Adrenal gland (tissue), 5 donors: ENCODE results near the gene FGF6.

Experiments used
- POLR2A ChIP-seq, 2 donors: fragments of 450-650 bp; IDR thresholded peaks; one replicate each; pipeline ENCODE4 v1.6.1; 2017; ENCODE audit warnings: antibody characterized with exemption in 2 of 2, mild to moderate bottlenecking in 2 of 2, moderate library complexity in 1 of 2
- TF ChIP-seq, protein P1 (sequence below), 6 experiments: fragments of 450-650 bp in 4 of 6; fragments of 200-600 bp in 2 of 6; sonication (generic) in 1 of 6; IDR thresholded peaks; 1 replicate in 5 of 6; 2 replicates in 1 of 6; pipeline versions ENCODE4 v1.5.1 to v1.8.0; 2016 to 2021; ENCODE audit warnings: antibody characterized with exemption in 6 of 6, mild to moderate bottlenecking in 2 of 6, moderate library complexity in 1 of 6
- donor health status: DM: no; HTN: no; CAD: no.

- TF ChIP-seq, protein P1, sequence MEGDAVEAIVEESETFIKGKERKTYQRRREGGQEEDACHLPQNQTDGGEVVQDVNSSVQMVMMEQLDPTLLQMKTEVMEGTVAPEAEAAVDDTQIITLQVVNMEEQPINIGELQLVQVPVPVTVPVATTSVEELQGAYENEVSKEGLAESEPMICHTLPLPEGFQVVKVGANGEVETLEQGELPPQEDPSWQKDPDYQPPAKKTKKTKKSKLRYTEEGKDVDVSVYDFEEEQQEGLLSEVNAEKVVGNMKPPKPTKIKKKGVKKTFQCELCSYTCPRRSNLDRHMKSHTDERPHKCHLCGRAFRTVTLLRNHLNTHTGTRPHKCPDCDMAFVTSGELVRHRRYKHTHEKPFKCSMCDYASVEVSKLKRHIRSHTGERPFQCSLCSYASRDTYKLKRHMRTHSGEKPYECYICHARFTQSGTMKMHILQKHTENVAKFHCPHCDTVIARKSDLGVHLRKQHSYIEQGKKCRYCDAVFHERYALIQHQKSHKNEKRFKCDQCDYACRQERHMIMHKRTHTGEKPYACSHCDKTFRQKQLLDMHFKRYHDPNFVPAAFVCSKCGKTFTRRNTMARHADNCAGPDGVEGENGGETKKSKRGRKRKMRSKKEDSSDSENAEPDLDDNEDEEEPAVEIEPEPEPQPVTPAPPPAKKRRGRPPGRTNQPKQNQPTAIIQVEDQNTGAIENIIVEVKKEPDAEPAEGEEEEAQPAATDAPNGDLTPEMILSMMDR (IDR thresholded peaks at IDR 0.05), result no peak
- no peak for TF ChIP-seq POLR2A (IDR thresholded peaks at IDR 0.05)
These were observed 49.8 kb downstream of the FGF6 start for GRCh38 chr12:4395818-4396217.
